ENCODE measurements around the gene TUFT1. TPM values are rescaled to one million over a fixed set of nuclear protein-coding genes. Genes with fewer than 3 reads are reported as not detected.

Gene TUFT1
- total RNA-seq, 1 donor: 16.3 TPM

GRCh38 chr1:151493042-151493441, 47.1 kb upstream of the TUFT1 start:
- no peak for DNase-seq (ENCODE audit: insufficient read length, low spot score, missing footprints)
- H3K27me3 ChIP-seq (ENCODE audit: insufficient read depth, low read length): peaks cover 11% of the 10 kb centered on the region
- no peaks in the 10 kb centered on the region for H3K79me2 ChIP-seq (ENCODE audit: insufficient read depth, low read length)
- H3K36me3 ChIP-seq (ENCODE audit: insufficient read depth, low read length): no peaks in the 10 kb centered on the region
- H2AFZ ChIP-seq (ENCODE audit: low read length): no peak overlapping the region
- no peak for TF ChIP-seq CTCF (IDR thresholded peaks at IDR 0.05; ENCODE audit: extremely low read depth, low read depth, low read length)
- no peak overlapping the region for H3K4me2 ChIP-seq (ENCODE audit: insufficient read depth, low read length)
- H3K9me3 ChIP-seq (ENCODE audit: low read depth, low read length): no peaks in the 10 kb centered on the region
- no peak overlapping the region for H3K4me3 ChIP-seq (ENCODE audit: insufficient read depth, low read length)
- H3K4me1 ChIP-seq (ENCODE audit: insufficient read depth, low read length): peaks cover 7% of the 10 kb centered on the region
- H3K27ac ChIP-seq (ENCODE audit: low read depth, low read length): no peak overlapping the region
- no peaks in the 10 kb centered on the region for H4K20me1 ChIP-seq (ENCODE audit: insufficient read depth, low read length)

GRCh38 chr1:151494741-151495281, 45.3 kb upstream of the TUFT1 start:
- no peak overlapping the region for H3K27ac ChIP-seq (ENCODE audit: low read depth, low read length)
- no peak overlapping the region for H3K4me3 ChIP-seq (ENCODE audit: insufficient read depth, low read length)
- no peak overlapping the region for H2AFZ ChIP-seq (ENCODE audit: low read length)

GRCh38 chr1:151495316-151495715, 44.8 kb upstream of the TUFT1 start:
- TF ChIP-seq CTCF (IDR thresholded peaks at IDR 0.05; ENCODE audit: extremely low read depth, low read depth, low read length): no peak

More at GRCh38 chr1:151494741-151495281, 45.3 kb upstream of the TUFT1 start:
- Histone ChIP-seq H3K36me3 (ENCODE audit: insufficient read depth, low read length) (no peaks in the 10 kb centered on the region), H3K4me1 (ENCODE audit: insufficient read depth, low read length) (peaks cover 7% of the 10 kb centered on the region), H4K20me1 (ENCODE audit: insufficient read depth, low read length) (no peaks in the 10 kb centered on the region), H3K27me3 (ENCODE audit: insufficient read depth, low read length) (peaks cover 21% of the 10 kb centered on the region), H3K79me2 (ENCODE audit: insufficient read depth, low read length) (no peaks in the 10 kb centered on the region), H3K9me3 (ENCODE audit: low read depth, low read length) (no peaks in the 10 kb centered on the region), H3K4me2 (ENCODE audit: insufficient read depth, low read length) (no peak overlapping the region)
- no peak for DNase-seq (ENCODE audit: insufficient read length, low spot score, missing footprints)
- no peak for TF ChIP-seq CTCF (IDR thresholded peaks at IDR 0.05; ENCODE audit: extremely low read depth, low read depth, low read length)

GRCh38 chr1:151499365-151499764, 40.7 kb upstream of the TUFT1 start:
- peaks cover 30% of the 10 kb centered on the region for H3K27me3 ChIP-seq (ENCODE audit: insufficient read depth, low read length)
- no peak overlapping the region for H2AFZ ChIP-seq (ENCODE audit: low read length)
- DNase-seq (ENCODE audit: insufficient read length, low spot score, missing footprints): no peak
- H3K4me1 ChIP-seq (ENCODE audit: insufficient read depth, low read length): peaks cover 7% of the 10 kb centered on the region
- H3K27ac ChIP-seq (ENCODE audit: low read depth, low read length): no peak overlapping the region
- no peaks in the 10 kb centered on the region for H3K9me3 ChIP-seq (ENCODE audit: low read depth, low read length)
- H3K4me2 ChIP-seq (ENCODE audit: insufficient read depth, low read length): no peak overlapping the region
- no peak overlapping the region for H3K4me3 ChIP-seq (ENCODE audit: insufficient read depth, low read length)
- H3K36me3 ChIP-seq (ENCODE audit: insufficient read depth, low read length): no peaks in the 10 kb centered on the region
- H4K20me1 ChIP-seq (ENCODE audit: insufficient read depth, low read length): no peaks in the 10 kb centered on the region
- no peaks in the 10 kb centered on the region for H3K79me2 ChIP-seq (ENCODE audit: insufficient read depth, low read length)
- TF ChIP-seq CTCF (IDR thresholded peaks at IDR 0.05; ENCODE audit: extremely low read depth, low read depth, low read length): no peak

More at GRCh38 chr1:151495316-151495715, 44.8 kb upstream of the TUFT1 start:
- peaks cover 7% of the 10 kb centered on the region for H3K4me1 ChIP-seq (ENCODE audit: insufficient read depth, low read length)
- H2AFZ ChIP-seq (ENCODE audit: low read length): no peak overlapping the region
- H3K4me3 ChIP-seq (ENCODE audit: insufficient read depth, low read length): no peak overlapping the region
- H3K4me2 ChIP-seq (ENCODE audit: insufficient read depth, low read length): no peak overlapping the region
- no peaks in the 10 kb centered on the region for H3K36me3 ChIP-seq (ENCODE audit: insufficient read depth, low read length)
- peaks cover 26% of the 10 kb centered on the region for H3K27me3 ChIP-seq (ENCODE audit: insufficient read depth, low read length)
- no peaks in the 10 kb centered on the region for H4K20me1 ChIP-seq (ENCODE audit: insufficient read depth, low read length)
- no peak for DNase-seq (ENCODE audit: insufficient read length, low spot score, missing footprints)
- H3K27ac ChIP-seq (ENCODE audit: low read depth, low read length): no peak overlapping the region
- no peaks in the 10 kb centered on the region for H3K79me2 ChIP-seq (ENCODE audit: insufficient read depth, low read length)
- no peaks in the 10 kb centered on the region for H3K9me3 ChIP-seq (ENCODE audit: low read depth, low read length)
